HepG2 (cell line): Measurements from ENCODE around the gene ALDH1A2. TPM values are rescaled to one million over a fixed set of nuclear protein-coding genes. Genes with fewer than 3 reads are reported as not detected.

Experiments used
- ATAC-seq: fragments of 200-7000 bp; cut with Tn5 transposase; 3 replicates; pipeline ENCODE4 v1.9.1; 2020; ENCODE audit warnings: mild to moderate bottlenecking, moderate library complexity
- BruUV-seq: library from RNA; stranded (reverse); fragments of 400-500 nt; replicated peaks from 2 replicates; lab custom pipeline; 2021; lab: Mats Ljungman, UMichigan
- CTCF ChIA-PET: fragments of 300-600 bp; formaldehyde crosslinking; extraction: SDS; loops from one replicate; lab custom pipeline; 2021; ENCODE audit warnings: low total read pairs, inconsistent platforms, low intra/inter-chr PET ratio; lab: Yijun Ruan, JAX
- POLR2A ChIA-PET: fragments of 350-600 bp; sonication (Branson Sonifier 250); formaldehyde crosslinking; loops from one replicate; lab custom pipeline; 2020; ENCODE audit warnings: antibody characterized with exemption, inconsistent platforms; lab: Yijun Ruan, JAX
- DNase-seq: peaks from one replicate; pipeline ENCODE4 v3.0.0-alpha.2; 2015; ENCODE audit warnings: low spot score
- FAIRE-seq: peaks from 3 replicates; lab custom pipeline; 2011; peaks lifted over from hg19 to GRCh38; lab: Jason Lieb, UNC
- H2AFZ ChIP-seq: one replicate; pipeline ENCODE4 v1.6.1; 2011; ENCODE audit warnings: low read length, inconsistent platforms
- H3K27ac ChIP-seq: fragments of 300-600 bp; 3 replicates; pipeline ENCODE4 v1.8.0; 2011; ENCODE audit warnings: mixed run types, mild to moderate bottlenecking, mixed read lengths, low read length, inconsistent platforms; ENCODE audit not compliant: insufficient read depth; ENCODE audit errors: extremely low read length
- H3K27me3 ChIP-seq, 2 experiments: fragments of 200-600 bp in 1 of 2; 2 replicates in 1 of 2; 3 replicates in 1 of 2; pipeline versions ENCODE4 v1.6.0 to v1.8.0; 2011; ENCODE audit warnings: low read length in 2 of 2, mild to moderate bottlenecking in 2 of 2, moderate library complexity in 2 of 2, inconsistent platforms in 1 of 2; ENCODE audit not compliant: insufficient read depth in 2 of 2, control insufficient read depth in 1 of 2
- H3K36me3 ChIP-seq, 2 experiments: fragments of 200-600 bp in 1 of 2; replicated peaks in 1 of 2; 2 replicates in 1 of 2; 3 replicates in 1 of 2; pipeline versions ENCODE4 v1.5.1 to v1.8.0; 2011; ENCODE audit warnings: low read length in 2 of 2, inconsistent platforms in 1 of 2; ENCODE audit not compliant: insufficient read depth in 2 of 2, control insufficient read depth in 1 of 2
- H3K4me1 ChIP-seq: 2 replicates; pipeline ENCODE4 v1.5.1; 2012; ENCODE audit warnings: low read length, inconsistent platforms; ENCODE audit not compliant: insufficient read depth
- H3K4me2 ChIP-seq: 2 replicates; pipeline ENCODE4 v1.6.0; 2011; ENCODE audit warnings: low read depth, low read length, inconsistent platforms
- H3K4me3 ChIP-seq, 3 experiments: fragments of 200-600 bp in 1 of 3; sonication (generic), shearing (Covaris generic) in 1 of 3; replicated peaks in 1 of 3; 2 replicates each; pipeline ENCODE4 v1.5.1; 2011 to 2016; ENCODE audit warnings: low read length in 3 of 3, inconsistent platforms in 2 of 3, low read depth in 2 of 3, mild to moderate bottlenecking in 2 of 3, control low read depth in 1 of 3, mixed read lengths in 1 of 3; ENCODE audit not compliant: insufficient read depth in 1 of 3
- H3K79me2 ChIP-seq: one replicate; pipeline ENCODE4 v1.6.1; 2011; ENCODE audit warnings: low read length, inconsistent platforms; ENCODE audit not compliant: insufficient read depth
- H3K9ac ChIP-seq: 2 replicates; pipeline ENCODE4 v1.6.0; 2011; ENCODE audit warnings: mild to moderate bottlenecking, low read depth, low read length, inconsistent platforms; ENCODE audit not compliant: insufficient read depth
- H3K9me3 ChIP-seq: 2 replicates; pipeline ENCODE4 v1.5.1; 2012; ENCODE audit warnings: mild to moderate bottlenecking, low read length
- H4K20me1 ChIP-seq: 2 replicates; pipeline ENCODE4 v1.6.0; 2011; ENCODE audit warnings: inconsistent platforms, mild to moderate bottlenecking, low read length, moderate library complexity; ENCODE audit not compliant: insufficient read depth
- CEBPB ChIP-seq: IDR thresholded peaks from 2 replicates; pipeline ENCODE4 v1.6.1; 2011; ENCODE audit warnings: low read depth, low read length, improper control_type of control experiment, borderline replicate concordance
- ETV6 ChIP-seq: sonication (generic); formaldehyde crosslinking; conservative IDR thresholded peaks from 2 replicates; pipeline ENCODE4 v1.4.0; 2020; ENCODE audit warnings: missing genetic modification reagents
- IKZF1 ChIP-seq: fragments of 450-650 bp; IDR thresholded peaks from 2 replicates; pipeline ENCODE4 v1.7.1; 2016
- JUND ChIP-seq: sonication (generic); formaldehyde crosslinking; IDR thresholded peaks from 2 replicates; pipeline ENCODE4 v1.8.0; 2022; ENCODE audit warnings: mild to moderate bottlenecking, missing genetic modification reagents
- KLF11 ChIP-seq: IDR thresholded peaks from 2 replicates; pipeline ENCODE4 v1.6.1; 2016; ENCODE audit warnings: missing compliant biosample characterization
- SIX4 ChIP-seq: sonication (generic); formaldehyde crosslinking; IDR thresholded peaks from 2 replicates; pipeline ENCODE4 v1.4.0; 2020; ENCODE audit warnings: missing genetic modification reagents
- TBX2 ChIP-seq: sonication (generic); formaldehyde crosslinking; IDR thresholded peaks from 2 replicates; pipeline ENCODE4 v1.5.0; 2020; ENCODE audit warnings: missing genetic modification reagents, mild to moderate bottlenecking, borderline replicate concordance
- ZFP36 ChIP-seq: fragments of 150-350 bp; IDR thresholded peaks from 2 replicates; pipeline ENCODE4 v1.6.1; 2018; ENCODE audit warnings: borderline replicate concordance, low read length, low read depth; ENCODE audit not compliant: partially characterized antibody
- ZNF230 ChIP-seq: sonication (generic); formaldehyde crosslinking; IDR thresholded peaks from 2 replicates; pipeline ENCODE4 v1.4.0; 2020; ENCODE audit warnings: mild to moderate bottlenecking, missing genetic modification reagents
- ZNF331 ChIP-seq: sonication (generic); formaldehyde crosslinking; IDR thresholded peaks from 2 replicates; pipeline ENCODE4 v1.4.0; 2020; ENCODE audit warnings: missing genetic modification reagents
- ZNF839 ChIP-seq: sonication (generic); formaldehyde crosslinking; IDR thresholded peaks from 2 replicates; pipeline ENCODE4 v1.4.0; 2020; ENCODE audit warnings: missing genetic modification reagents, mild to moderate bottlenecking, borderline replicate concordance
- in situ Hi-C: cut with HindIII; loops from 2 replicates; pipeline ENCODE4 v1.10.0; 2017; ENCODE audit warnings: low pct_unique_long_range_greater_than_20kb; ENCODE audit not compliant: extremely low pct_ligation_motif_present
- intact Hi-C: fragments of 100-400 bp; cut with micrococcal nuclease; formaldehyde crosslinking; loops from one replicate; pipeline ENCODE4 v1.10.0; 2022; ENCODE audit not compliant: unreplicated experiment
- polyA plus RNA-seq, 8 experiments: library from polyadenylated mRNA; depleted of rRNA in 3 of 8; stranded (reverse) in 7 of 8; unstranded in 1 of 8; fragments of >200 nt; fragmentation: Illumina TruSeq in 4 of 8; extraction: Trizol in 4 of 8; gene quantifications; 2 replicates each; pipeline versions ENCODE4 v1.2.1 to v1.2.3, GENCODE V29; 2011 to 2016; ENCODE audit warnings: low read depth in 4 of 8, missing spikeins in 1 of 8, mixed read lengths in 1 of 8; ENCODE audit not compliant: insufficient read depth in 1 of 8
- total RNA-seq, 5 experiments: library from RNA; depleted of rRNA; stranded (reverse); fragments of >200 nt; fragmentation: Illumina TruSeq; extraction: Trizol; gene quantifications; 2 replicates each; pipeline ENCODE4 v1.2.3, GENCODE V29; 2016; ENCODE audit warnings: low read depth in 1 of 5
- TF ChIP-seq, protein P1 (sequence below): sonication (generic); formaldehyde crosslinking; IDR thresholded peaks from 2 replicates; pipeline ENCODE4 v1.9.0; 2021; ENCODE audit warnings: missing genetic modification reagents, borderline replicate concordance

The ALDH1A2 gene
- total and polyA plus RNA-seq, 2 of the 13 experiments (the other 11 are each of a cell fraction or from before 2014, with no cell fraction given): 0.64 to 0.90 TPM

DNA sequence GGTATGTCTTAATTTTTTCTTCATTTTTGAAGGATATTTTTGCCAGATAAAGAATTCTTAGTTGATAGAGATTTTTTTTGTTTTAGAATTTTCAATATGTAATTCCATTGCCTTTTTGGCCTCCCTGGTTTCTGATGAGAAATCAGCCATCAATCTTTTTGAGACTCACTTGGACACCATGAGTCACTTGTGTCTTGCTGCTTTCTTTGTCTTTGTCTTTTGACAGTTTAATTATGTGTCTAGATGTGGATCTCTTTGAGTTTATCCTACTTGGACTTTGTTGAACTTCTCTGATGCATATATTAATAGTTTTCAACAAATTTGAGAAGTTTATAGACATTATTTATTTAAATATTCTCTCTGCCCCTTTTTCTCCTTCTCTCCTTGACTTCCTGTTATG is 38.0 kb upstream of the ALDH1A2 start:
- ATAC-seq: no peak
- Histone ChIP-seq H3K4me3 (no peak overlapping the region), H3K4me1 (no peaks in the 10 kb centered on the region), H3K79me2 (no peaks in the 10 kb centered on the region), H3K36me3 (no peaks in the 10 kb centered on the region), H2AFZ (no peak overlapping the region), H4K20me1 (no peaks in the 10 kb centered on the region), H3K27me3 (no peaks in the 10 kb centered on the region), H3K9me3 (no peaks in the 10 kb centered on the region), H3K27ac (no peak overlapping the region), H3K4me2 (no peak overlapping the region), H3K9ac (no peak overlapping the region)
- BruUV-seq: no TSS peak
- DNase-seq: no peak
- TF ChIP-seq IKZF1: no peak
- TF ChIP-seq ZNF839 (CRISPR knock-in tag): no peak
- TF ChIP-seq ZFP36: no peak
- TF ChIP-seq CEBPB: no peak
- no peak for TF ChIP-seq ZNF230 (CRISPR knock-in tag)
- no peak for TF ChIP-seq TBX2
- no peak for TF ChIP-seq SIX4 (CRISPR knock-in tag)
- TF ChIP-seq, protein P1, sequence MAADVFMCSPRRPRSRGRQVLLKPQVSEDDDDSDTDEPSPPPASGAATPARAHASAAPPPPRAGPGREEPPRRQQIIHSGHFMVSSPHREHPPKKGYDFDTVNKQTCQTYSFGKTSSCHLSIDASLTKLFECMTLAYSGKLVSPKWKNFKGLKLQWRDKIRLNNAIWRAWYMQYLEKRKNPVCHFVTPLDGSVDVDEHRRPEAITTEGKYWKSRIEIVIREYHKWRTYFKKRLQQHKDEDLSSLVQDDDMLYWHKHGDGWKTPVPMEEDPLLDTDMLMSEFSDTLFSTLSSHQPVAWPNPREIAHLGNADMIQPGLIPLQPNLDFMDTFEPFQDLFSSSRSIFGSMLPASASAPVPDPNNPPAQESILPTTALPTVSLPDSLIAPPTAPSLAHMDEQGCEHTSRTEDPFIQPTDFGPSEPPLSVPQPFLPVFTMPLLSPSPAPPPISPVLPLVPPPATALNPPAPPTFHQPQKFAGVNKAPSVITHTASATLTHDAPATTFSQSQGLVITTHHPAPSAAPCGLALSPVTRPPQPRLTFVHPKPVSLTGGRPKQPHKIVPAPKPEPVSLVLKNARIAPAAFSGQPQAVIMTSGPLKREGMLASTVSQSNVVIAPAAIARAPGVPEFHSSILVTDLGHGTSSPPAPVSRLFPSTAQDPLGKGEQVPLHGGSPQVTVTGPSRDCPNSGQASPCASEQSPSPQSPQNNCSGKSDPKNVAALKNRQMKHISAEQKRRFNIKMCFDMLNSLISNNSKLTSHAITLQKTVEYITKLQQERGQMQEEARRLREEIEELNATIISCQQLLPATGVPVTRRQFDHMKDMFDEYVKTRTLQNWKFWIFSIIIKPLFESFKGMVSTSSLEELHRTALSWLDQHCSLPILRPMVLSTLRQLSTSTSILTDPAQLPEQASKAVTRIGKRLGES: no peak
- no peak for TF ChIP-seq KLF11 (CRISPR knock-in tag)
- no peak for TF ChIP-seq ZNF331 (CRISPR knock-in tag)
- no peak for TF ChIP-seq JUND (CRISPR knock-in tag)
- TF ChIP-seq ETV6 (CRISPR knock-in tag): no peak
- intact Hi-C loops (no loop called here), in situ Hi-C loops (no loop called here)
- POLR2A ChIA-PET: no interaction called here
- FAIRE-seq: no peak
- CTCF ChIA-PET: no interaction called here
